H7 (cell line): ENCODE measurements around the gene NLGN1. TPM values are rescaled to one million over a fixed set of nuclear protein-coding genes. Genes with fewer than 3 reads are reported as not detected.

Experiments used
- DNase-seq: peaks from one replicate; pipeline ENCODE4 v3.0.0; 2012
- H3K27me3 ChIP-seq: 2 replicates; pipeline ENCODE4 v1.6.0; 2011; ENCODE audit warnings: mild to moderate bottlenecking, low read length; ENCODE audit not compliant: control insufficient read depth, insufficient read depth
- H3K36me3 ChIP-seq: replicated peaks from 2 replicates; pipeline ENCODE4 v1.5.1; 2011; ENCODE audit warnings: low read length; ENCODE audit not compliant: control insufficient read depth, insufficient read depth
- H3K4me3 ChIP-seq: 2 replicates; pipeline ENCODE4 v1.5.1; 2011; ENCODE audit warnings: low read depth, mild to moderate bottlenecking, control low read depth, low read length, moderate library complexity; ENCODE audit not compliant: insufficient read depth
- total RNA-seq: library from RNA; depleted of rRNA; stranded (reverse); fragments of >200 nt; shearing (Covaris generic); gene quantifications from 2 replicates; pipeline ENCODE4 v1.2.3, GENCODE V29; 2014

NLGN1 gene
- total RNA-seq, 1 experiment from 2014 or later = 7.1 TPM

- Histone ChIP-seq H3K4me3 (no peak overlapping the region), H3K36me3 (no peaks in the 10 kb centered on the region), H3K27me3 (no peaks in the 10 kb centered on the region)
- DNase-seq = no peak
Measured at GRCh38 chr3:174102274-174102673, 704.7 kb downstream of the NLGN1 start.

GRCh38 chr3:174102866-174103265 is 705.3 kb downstream of the NLGN1 start:
- Histone ChIP-seq H3K4me3 (no peak overlapping the region), H3K27me3 (no peaks in the 10 kb centered on the region), H3K36me3 (no peaks in the 10 kb centered on the region)
- no peak for DNase-seq

GRCh38 chr3:174110761-174111160 is 713.2 kb downstream of the NLGN1 start:
- H3K4me3 ChIP-seq = no peak overlapping the region
- no peaks in the 10 kb centered on the region for H3K36me3 ChIP-seq
- no peaks in the 10 kb centered on the region for H3K27me3 ChIP-seq
- no peak for DNase-seq

- no peaks in the 10 kb centered on the region for H3K27me3 ChIP-seq
- DNase-seq = no peak
Measured at GRCh38 chr3:174111776-174112175, 714.2 kb downstream of the NLGN1 start.

GRCh38 chr3:174116421-174116820 is 718.9 kb downstream of the NLGN1 start:
- Histone ChIP-seq H3K27me3 (no peaks in the 10 kb centered on the region), H3K4me3 (no peak overlapping the region), H3K36me3 (no peaks in the 10 kb centered on the region)
- no peak for DNase-seq

More at GRCh38 chr3:174111776-174112175, 714.2 kb downstream of the NLGN1 start:
- H3K36me3 ChIP-seq = no peaks in the 10 kb centered on the region
- H3K4me3 ChIP-seq = no peak overlapping the region

- H3K27me3 ChIP-seq = no peaks in the 10 kb centered on the region
- no peak overlapping the region for H3K4me3 ChIP-seq
- no peak for DNase-seq
- H3K36me3 ChIP-seq = no peaks in the 10 kb centered on the region
Measured at GRCh38 chr3:174120997-174121396, 723.5 kb downstream of the NLGN1 start.

GRCh38 chr3:174122411-174122810 is 724.9 kb downstream of the NLGN1 start:
- no peaks in the 10 kb centered on the region for H3K36me3 ChIP-seq
- no peak overlapping the region for H3K4me3 ChIP-seq
- no peaks in the 10 kb centered on the region for H3K27me3 ChIP-seq
- no peak for DNase-seq

- H3K4me3 ChIP-seq = no peak overlapping the region
- peak; percentile 49 for DNase-seq
- no peaks in the 10 kb centered on the region for H3K27me3 ChIP-seq
- H3K36me3 ChIP-seq = no peaks in the 10 kb centered on the region
Measured at GRCh38 chr3:174125267-174125824, 727.8 kb downstream of the NLGN1 start.

GRCh38 chr3:174126990-174127758 is 729.6 kb downstream of the NLGN1 start:
- H3K27me3 ChIP-seq = no peaks in the 10 kb centered on the region
- no peak for DNase-seq
- H3K4me3 ChIP-seq = no peak overlapping the region
- no peaks in the 10 kb centered on the region for H3K36me3 ChIP-seq

GRCh38 chr3:174132006-174132405 is 734.5 kb downstream of the NLGN1 start:
- no peaks in the 10 kb centered on the region for H3K27me3 ChIP-seq
- no peak for DNase-seq
- H3K36me3 ChIP-seq = no peaks in the 10 kb centered on the region
- no peak overlapping the region for H3K4me3 ChIP-seq

GRCh38 chr3:174132421-174133042 is 735.0 kb downstream of the NLGN1 start:
- no peaks in the 10 kb centered on the region for H3K36me3 ChIP-seq
- no peak overlapping the region for H3K4me3 ChIP-seq
- no peak for DNase-seq
- H3K27me3 ChIP-seq = no peaks in the 10 kb centered on the region

GRCh38 chr3:174146008-174146407 is 748.5 kb downstream of the NLGN1 start:
- Histone ChIP-seq H3K36me3 (no peaks in the 10 kb centered on the region), H3K27me3 (no peaks in the 10 kb centered on the region), H3K4me3 (no peak overlapping the region)
- no peak for DNase-seq

GRCh38 chr3:174147798-174148197 is 750.3 kb downstream of the NLGN1 start:
- H3K36me3 ChIP-seq = no peaks in the 10 kb centered on the region
- H3K4me3 ChIP-seq = no peak overlapping the region
- DNase-seq = no peak

GRCh38 chr3:174153871-174154270 is 756.3 kb downstream of the NLGN1 start:
- Histone ChIP-seq H3K27me3 (no peaks in the 10 kb centered on the region), H3K36me3 (no peaks in the 10 kb centered on the region), H3K4me3 (no peak overlapping the region)
- no peak for DNase-seq

More at GRCh38 chr3:174147798-174148197, 750.3 kb downstream of the NLGN1 start:
- no peaks in the 10 kb centered on the region for H3K27me3 ChIP-seq

GRCh38 chr3:174156200-174156599 is 758.7 kb downstream of the NLGN1 start:
- no peak overlapping the region for H3K4me3 ChIP-seq
- no peaks in the 10 kb centered on the region for H3K27me3 ChIP-seq
- DNase-seq = no peak
- no peaks in the 10 kb centered on the region for H3K36me3 ChIP-seq
